Measurements from ENCODE around the gene GALNT2. TPM values are rescaled to one million over a fixed set of nuclear protein-coding genes. Genes with fewer than 3 reads are reported as not detected.

Gene GALNT2
- polyA plus RNA-seq, 1 of the 3 experiments (the other 2 are of a cell fraction): 118 TPM

DNA sequence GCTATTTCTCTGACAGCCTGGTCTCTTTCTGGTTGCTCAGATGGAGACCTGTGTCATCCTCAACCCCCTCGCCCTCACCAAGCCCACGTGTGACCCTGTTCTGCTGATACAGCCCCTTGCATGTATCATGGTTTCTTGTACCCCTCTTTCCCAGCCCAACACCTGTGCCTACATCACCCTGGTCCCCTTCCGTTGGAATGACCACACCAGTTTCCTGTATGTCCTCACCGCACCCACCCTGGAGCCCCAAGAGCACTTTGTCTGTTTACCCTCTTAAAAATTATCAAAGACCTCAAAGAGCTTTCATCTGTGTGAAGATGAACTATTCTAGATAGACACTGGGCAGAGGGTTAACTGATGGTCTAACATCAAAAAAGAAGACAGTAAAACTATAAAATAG, 179.5 kb downstream of the GALNT2 start:
- Histone ChIP-seq H3K4me3 (ENCODE audit: low read depth in 2 of 2, low read length in 1 of 2) (no peak overlapping the region), H3K9ac (no peak overlapping the region), H3K27me3 (ENCODE audit: insufficient read depth) (no peaks in the 10 kb centered on the region), H4K20me1 (ENCODE audit: insufficient read depth) (no peaks in the 10 kb centered on the region), H2AFZ (ENCODE audit: low read depth) (no peak overlapping the region), H3F3A (replicated peaks; ENCODE audit: insufficient read depth) (no peaks in the 10 kb centered on the region), H3K27ac (ENCODE audit: low read depth in 2 of 2, low read length in 1 of 2) (no peak overlapping the region), H3K79me2 (ENCODE audit: insufficient read depth) (no peaks in the 10 kb centered on the region), H3K36me3 (replicated peaks in 1 of 2; ENCODE audit: control insufficient read depth in 1 of 2, insufficient read depth in 2 of 2, low read length in 1 of 2) (peaks cover 32 to 66% of the 10 kb centered on the region in 2 experiments), H3K9me2 (no peaks in the 10 kb centered on the region), H3K4me2 (no peak overlapping the region), H3K9me3 (no peaks in the 10 kb centered on the region), H3K4me1 (ENCODE audit: control insufficient read depth in 1 of 2, insufficient read depth in 2 of 2, low read depth in 1 of 2, low read length in 1 of 2) (no peaks in the 10 kb centered on the region; a peak in 1 of 4 replicates)
- ChIA-PET CTCF (interaction anchor here (1.6 kb wide), 1 partner anchor 586 kb away, joined by 3 read pairs; no protein-coding TSS in a partner anchor), POLR2A (no interaction called here)
- TF ChIP-seq RCOR1 (IDR thresholded peaks at IDR 0.05; ENCODE audit: low read length) (no peak), SIN3A (IDR thresholded peaks at IDR 0.05; ENCODE audit: borderline replicate concordance, low read depth, low read length) (no peak)
- WGBS (ENCODE audit: low lambda C conversion rate): 100% methylated on average over 4 of the region's 4 CpGs
- no peak for DNase-seq

DNA sequence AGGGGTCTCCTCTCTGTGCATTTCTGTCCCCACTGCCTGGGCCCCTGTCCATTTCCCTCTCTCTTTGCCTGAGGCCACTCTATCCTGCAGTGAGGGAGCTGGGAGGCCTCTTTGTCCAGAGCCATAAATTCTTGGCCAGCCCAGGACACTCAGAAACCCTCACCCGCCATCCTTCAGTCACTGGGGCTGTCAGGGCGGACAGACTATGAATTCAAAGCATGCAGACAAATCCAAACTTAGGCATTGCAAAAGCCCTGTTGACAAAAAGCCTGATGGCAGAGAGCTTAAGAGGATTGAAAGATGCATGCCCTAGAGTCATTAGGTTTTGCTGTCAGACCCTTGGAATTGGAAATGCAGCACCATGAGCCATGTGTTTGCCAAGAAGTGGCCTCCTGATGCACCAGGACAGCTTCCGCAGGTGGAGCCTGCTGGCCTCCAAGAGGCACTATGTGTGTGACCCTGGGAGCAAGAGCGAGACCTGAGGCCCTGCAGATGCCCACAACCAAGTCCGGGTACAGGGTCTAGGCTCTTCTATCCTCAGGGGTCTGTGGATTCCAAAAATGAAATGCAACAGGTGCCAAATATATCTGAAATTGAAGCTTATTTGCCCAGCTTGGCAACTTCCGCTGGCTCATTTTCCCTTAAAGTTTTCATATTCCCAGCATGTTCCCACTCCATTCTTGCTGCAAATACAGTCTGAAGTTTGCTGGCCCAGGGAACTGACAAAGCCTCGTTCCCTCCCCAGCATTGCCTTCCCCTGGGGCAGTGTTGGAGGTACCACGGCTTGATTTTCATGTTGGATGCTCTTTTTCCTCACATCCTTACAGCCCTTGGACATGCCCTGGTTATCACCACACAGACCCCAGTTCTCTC, 181.2 kb downstream of the GALNT2 start:
- Histone ChIP-seq H3K4me2 (no peak overlapping the region), H3K4me1 (ENCODE audit: control insufficient read depth in 1 of 2, insufficient read depth in 2 of 2, low read depth in 1 of 2, low read length in 1 of 2) (no peaks in the 10 kb centered on the region), H3K4me3 (ENCODE audit: low read depth in 2 of 2, low read length in 1 of 2) (no peak overlapping the region), H3K9ac (no peak overlapping the region), H3K9me2 (no peaks in the 10 kb centered on the region), H4K20me1 (ENCODE audit: insufficient read depth) (no peaks in the 10 kb centered on the region), H3K27ac (ENCODE audit: low read depth in 2 of 2, low read length in 1 of 2) (no peak overlapping the region), H3F3A (replicated peaks; ENCODE audit: insufficient read depth) (no peaks in the 10 kb centered on the region), H3K9me3 (no peaks in the 10 kb centered on the region), H2AFZ (ENCODE audit: low read depth) (no peak overlapping the region), H3K36me3 (replicated peaks in 1 of 2; ENCODE audit: control insufficient read depth in 1 of 2, insufficient read depth in 2 of 2, low read length in 1 of 2) (peaks cover 26 to 64% of the 10 kb centered on the region in 2 experiments), H3K27me3 (ENCODE audit: insufficient read depth) (no peaks in the 10 kb centered on the region), H3K79me2 (ENCODE audit: insufficient read depth) (no peaks in the 10 kb centered on the region)
- CTCF ChIA-PET: interaction anchor here (1.6 kb wide), 1 partner anchor 587 kb away, joined by 3 read pairs; no protein-coding TSS in a partner anchor
- POLR2A ChIA-PET: no interaction called here
- 95% methylated on average over 6 of the region's 8 CpGs for WGBS (ENCODE audit: low lambda C conversion rate)
- no peak for TF ChIP-seq NFIC (IDR thresholded peaks at IDR 0.05; ENCODE audit: borderline replicate concordance)
- DNase-seq: no peak

DNA sequence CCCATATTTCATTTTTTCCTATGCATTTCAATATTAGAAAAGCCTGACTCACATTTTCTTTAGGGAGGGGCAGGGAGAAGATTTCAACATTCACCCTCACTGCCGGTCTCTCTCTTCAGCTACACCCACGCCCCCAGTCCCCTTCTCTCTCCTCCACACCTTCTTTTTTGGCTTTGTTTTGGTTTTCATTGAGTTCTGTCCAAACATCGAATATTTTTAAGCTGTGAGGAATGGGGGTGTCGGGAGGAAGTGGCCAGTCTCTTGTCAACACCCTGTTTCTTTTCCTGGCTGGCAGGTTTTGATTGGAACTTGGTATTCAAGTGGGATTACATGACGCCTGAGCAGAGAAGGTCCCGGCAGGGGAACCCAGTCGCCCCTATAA, 181.8 kb downstream of the GALNT2 start:
- H3K27ac ChIP-seq (ENCODE audit: low read depth in 2 of 2, low read length in 1 of 2): no peak overlapping the region
- no peaks in the 10 kb centered on the region for H3F3A ChIP-seq (replicated peaks; ENCODE audit: insufficient read depth)
- H3K4me1 ChIP-seq (ENCODE audit: control insufficient read depth in 1 of 2, insufficient read depth in 2 of 2, low read depth in 1 of 2, low read length in 1 of 2): no peaks in the 10 kb centered on the region
- H3K27me3 ChIP-seq (ENCODE audit: insufficient read depth): no peaks in the 10 kb centered on the region
- no peak overlapping the region for H3K4me3 ChIP-seq (ENCODE audit: low read depth in 2 of 2, low read length in 1 of 2)
- no peak overlapping the region for H3K4me2 ChIP-seq
- ChIA-PET POLR2A (no interaction called here), CTCF (no interaction called here)
- TF ChIP-seq MEF2A (IDR thresholded peaks at IDR 0.05; ENCODE audit: borderline replicate concordance, low read depth) (no peak), RAD21 (IDR thresholded peaks at IDR 0.05; ENCODE audit: low read length) (no peak), JUND (IDR thresholded peaks at IDR 0.05) (no peak), NRF1 (IDR thresholded peaks at IDR 0.05; ENCODE audit: low read depth, low read length) (no peak), TCF12 (IDR thresholded peaks at IDR 0.05) (no peak)
- H3K9me2 ChIP-seq: no peaks in the 10 kb centered on the region
- WGBS (ENCODE audit: low lambda C conversion rate): 89% methylated on average over 6 of the region's 7 CpGs
- no peaks in the 10 kb centered on the region for H4K20me1 ChIP-seq (ENCODE audit: insufficient read depth)
- DNase-seq: no peak
- peaks cover 26 to 67% of the 10 kb centered on the region in 2 experiments for H3K36me3 ChIP-seq (replicated peaks in 1 of 2; ENCODE audit: control insufficient read depth in 1 of 2, insufficient read depth in 2 of 2, low read length in 1 of 2)
- H3K79me2 ChIP-seq (ENCODE audit: insufficient read depth): no peaks in the 10 kb centered on the region
- H2AFZ ChIP-seq (ENCODE audit: low read depth): no peak overlapping the region
- no peaks in the 10 kb centered on the region for H3K9me3 ChIP-seq
- no peak overlapping the region for H3K9ac ChIP-seq
